Fibroblast of skin of abdomen (primary cell): ENCODE results near the gene EHBP1.
"Not testable (repeated sequence)": the region's sequence is repeated elsewhere in the genome, so short reads cannot be mapped to it uniquely, and the experiment has no call there.

Source experiments
- DNase-seq: peaks from one replicate; pipeline ENCODE4 v3.0.0-alpha.2; 2013

Gene EHBP1

GRCh38 chr2:62736899-62737559 is 31.5 kb downstream of the EHBP1 start:
- DNase-seq = peak; percentile 19

GRCh38 chr2:62738981-62739936 is 33.7 kb downstream of the EHBP1 start:
- peak; percentile 68 for DNase-seq

DNA sequence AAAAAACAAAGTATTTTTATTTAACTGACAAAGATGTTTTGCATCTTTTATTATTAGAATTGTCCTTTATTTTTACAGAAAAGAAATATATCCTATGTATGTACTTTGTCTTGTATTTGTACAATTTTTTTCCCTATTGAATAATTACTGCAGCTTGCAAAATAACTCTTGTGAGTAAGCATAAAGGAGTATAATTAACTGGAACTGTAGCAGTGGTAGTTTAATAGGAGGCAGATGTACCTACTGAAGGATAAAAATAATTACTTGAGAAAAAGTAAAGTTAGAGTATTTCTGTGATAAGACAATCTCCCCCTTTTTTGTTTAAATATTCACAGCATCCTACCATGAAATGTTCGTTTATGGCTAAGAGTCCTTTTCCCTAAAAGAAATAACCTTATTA is 34.7 kb downstream of the EHBP1 start:
- peak; percentile 26 for DNase-seq

DNA sequence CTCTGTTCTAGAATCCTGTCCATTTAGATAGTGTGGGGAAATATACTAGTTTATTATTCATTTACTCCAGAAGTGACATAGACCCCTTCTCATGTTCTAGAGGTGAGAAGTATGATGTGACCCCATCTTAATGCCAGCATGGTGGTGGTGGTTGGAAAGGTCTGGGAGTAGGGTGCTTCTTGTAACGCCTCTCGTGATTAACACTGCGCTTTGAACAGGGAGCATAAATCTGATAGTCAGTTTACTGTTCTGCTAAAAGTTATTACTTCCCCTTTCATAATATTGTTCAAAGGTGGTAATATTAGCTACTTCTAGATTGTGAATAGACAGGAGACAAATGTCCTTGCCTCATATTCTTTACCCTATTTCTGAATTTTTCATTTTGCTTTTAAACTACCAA is 35.6 kb downstream of the EHBP1 start:
- DNase-seq = no peak

DNA sequence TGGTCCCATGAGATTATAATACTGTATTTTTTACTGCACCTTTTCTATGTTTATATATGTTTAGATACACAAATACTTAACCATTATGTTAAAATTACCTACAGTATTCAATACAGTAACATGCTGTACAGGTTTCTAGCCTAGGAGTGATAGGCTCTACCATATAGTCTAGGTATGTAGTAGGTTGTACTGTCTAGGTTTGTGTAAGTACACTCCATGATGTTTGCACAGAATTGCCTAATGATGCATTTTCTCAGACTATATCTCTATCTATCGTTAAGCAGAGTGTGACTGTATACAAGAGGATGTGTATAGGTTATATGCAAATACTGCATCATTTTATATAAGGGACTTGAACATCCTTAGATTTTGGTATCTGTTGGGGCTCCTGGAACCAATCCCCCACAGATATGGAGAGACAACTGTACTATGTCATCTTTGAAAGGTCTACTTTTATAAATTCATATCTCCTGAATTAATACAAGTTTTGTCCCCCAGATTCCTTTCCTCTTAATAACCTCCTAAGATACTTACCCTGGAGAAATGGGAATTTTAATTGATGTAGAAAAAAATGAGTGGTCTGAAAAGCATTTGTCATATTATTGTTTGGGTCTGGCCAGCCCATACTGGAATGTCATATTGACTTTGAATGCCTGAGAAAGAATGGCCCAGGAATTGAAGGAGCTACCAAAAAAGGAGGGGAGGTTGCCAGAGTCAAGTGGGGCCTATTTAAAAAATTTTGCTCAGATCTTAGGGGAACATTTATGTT is 36.6 kb downstream of the EHBP1 start:
- DNase-seq = peak; percentile 74

DNA sequence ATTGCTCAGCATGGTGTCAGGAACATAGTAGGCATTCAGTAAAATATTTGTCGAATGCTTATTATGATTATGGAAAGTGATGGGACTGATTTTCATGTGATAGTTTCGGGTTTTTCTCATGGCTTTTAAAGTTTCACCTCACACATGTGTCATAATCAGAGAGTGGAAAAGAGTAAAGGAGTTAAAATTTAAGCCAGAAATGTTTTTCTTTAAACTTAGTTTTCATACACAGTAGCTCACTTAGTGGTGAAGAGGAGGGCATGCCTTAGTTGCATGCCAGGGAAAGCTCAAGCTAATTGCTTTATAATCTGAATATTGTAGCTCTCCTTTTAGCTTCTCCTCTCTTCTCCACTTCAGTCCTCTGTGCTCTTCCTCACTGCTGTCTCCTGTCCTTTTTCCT is 38.0 kb downstream of the EHBP1 start:
- no peak for DNase-seq

DNA sequence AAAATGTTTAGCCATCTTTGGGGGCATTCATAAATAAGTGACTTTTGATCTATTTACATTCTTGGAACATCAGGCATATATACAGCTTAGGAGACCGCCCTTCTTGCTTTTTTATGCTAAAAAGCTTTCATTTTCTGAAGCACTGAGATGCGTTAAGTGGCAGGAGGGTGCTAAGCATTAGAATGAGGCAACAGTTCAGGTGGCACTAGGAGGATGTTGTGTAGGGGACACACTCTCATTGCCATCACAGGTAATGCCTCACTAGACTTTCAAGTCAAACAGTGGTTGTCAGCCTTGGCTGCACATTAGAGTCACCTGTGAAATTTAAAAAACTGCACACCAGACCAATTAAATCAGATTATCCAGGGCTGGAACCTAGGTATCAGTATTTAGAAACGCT is 39.1 kb downstream of the EHBP1 start:
- no peak for DNase-seq

- DNase-seq = no peak
These were observed 40.5 kb downstream of the EHBP1 start for GRCh38 chr2:62745891-62746481.

DNA sequence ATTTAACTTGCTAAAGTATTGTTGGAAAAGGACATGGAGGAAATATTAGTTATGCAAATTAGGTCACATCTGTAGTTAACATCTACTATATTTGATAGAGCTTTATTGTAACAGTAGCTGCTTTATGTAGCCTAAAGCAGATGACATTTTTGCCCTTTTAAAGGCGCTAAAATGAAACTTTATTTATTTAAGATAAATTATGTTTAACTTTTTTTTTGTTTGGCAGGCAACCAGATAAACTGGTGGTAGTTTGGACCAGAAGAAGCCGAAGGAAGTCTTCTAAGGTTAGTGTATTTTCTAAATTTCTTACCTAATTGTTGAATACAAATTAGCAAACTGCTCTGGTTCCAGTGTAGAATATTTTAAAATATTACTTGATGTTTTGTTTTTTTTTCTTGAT is 41.7 kb downstream of the EHBP1 start:
- DNase-seq = no peak

DNA sequence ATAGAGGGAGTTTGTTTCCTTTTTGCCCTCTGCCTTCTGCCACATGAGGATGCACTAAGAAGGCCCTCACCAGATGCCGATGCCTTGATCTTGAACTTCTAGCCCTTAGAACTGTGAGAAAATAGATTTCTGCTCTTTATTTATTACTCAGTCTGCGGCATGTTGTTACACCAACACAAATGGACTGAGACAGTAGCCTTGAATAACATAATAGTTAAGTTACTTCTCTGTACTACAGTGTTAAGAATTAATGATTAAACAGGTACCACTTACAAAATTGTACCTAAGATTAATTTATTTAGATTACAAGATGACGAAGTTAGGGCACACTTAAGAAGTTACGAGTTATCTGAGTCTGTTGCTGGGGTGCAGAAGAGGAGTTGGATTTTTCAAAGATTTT is 42.4 kb downstream of the EHBP1 start:
- no peak for DNase-seq

- not testable (repeated sequence) for DNase-seq
These were observed 43.6 kb downstream of the EHBP1 start for GRCh38 chr2:62749111-62749510.

GRCh38 chr2:62757029-62757428 is 51.5 kb downstream of the EHBP1 start:
- DNase-seq = no peak

DNA sequence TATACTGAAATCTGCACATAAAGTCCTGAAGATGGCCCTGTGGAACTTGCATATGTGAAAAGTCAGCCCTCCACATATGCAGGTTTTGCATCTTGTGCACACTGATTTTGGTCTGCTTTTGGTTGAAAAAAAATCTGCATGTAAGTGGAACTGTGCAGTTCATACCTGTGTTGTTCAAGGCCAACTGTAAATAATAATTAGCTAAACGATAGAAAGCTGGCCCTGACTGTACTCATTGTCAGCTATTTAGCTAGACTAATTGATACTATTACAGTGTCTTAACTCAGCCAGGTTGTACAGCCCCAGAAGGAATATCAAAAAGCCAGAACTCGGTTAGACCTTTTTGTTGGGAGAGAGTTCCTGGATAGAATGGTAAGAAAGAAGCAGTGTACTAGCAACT is 54.5 kb downstream of the EHBP1 start:
- no peak for DNase-seq

DNA sequence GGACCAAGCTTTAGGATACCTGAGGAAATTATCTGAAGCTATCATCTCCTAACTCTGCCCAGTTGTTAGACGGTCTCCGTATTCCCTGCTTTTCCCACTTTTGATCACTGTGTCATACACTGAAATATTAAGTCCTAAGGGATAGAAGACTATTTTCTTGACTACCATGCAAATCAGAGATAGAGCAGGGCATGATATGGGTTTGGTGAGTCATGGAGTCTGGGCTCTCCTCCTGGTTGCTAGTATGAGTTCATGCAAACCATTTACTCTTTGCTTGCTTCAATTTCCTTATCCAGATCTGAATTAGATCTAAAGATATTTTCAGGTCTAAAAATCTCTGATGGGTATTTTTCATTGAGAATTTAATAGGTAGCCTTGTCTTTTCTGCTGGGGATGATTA is 55.0 kb downstream of the EHBP1 start:
- DNase-seq = peak; percentile 52

DNA sequence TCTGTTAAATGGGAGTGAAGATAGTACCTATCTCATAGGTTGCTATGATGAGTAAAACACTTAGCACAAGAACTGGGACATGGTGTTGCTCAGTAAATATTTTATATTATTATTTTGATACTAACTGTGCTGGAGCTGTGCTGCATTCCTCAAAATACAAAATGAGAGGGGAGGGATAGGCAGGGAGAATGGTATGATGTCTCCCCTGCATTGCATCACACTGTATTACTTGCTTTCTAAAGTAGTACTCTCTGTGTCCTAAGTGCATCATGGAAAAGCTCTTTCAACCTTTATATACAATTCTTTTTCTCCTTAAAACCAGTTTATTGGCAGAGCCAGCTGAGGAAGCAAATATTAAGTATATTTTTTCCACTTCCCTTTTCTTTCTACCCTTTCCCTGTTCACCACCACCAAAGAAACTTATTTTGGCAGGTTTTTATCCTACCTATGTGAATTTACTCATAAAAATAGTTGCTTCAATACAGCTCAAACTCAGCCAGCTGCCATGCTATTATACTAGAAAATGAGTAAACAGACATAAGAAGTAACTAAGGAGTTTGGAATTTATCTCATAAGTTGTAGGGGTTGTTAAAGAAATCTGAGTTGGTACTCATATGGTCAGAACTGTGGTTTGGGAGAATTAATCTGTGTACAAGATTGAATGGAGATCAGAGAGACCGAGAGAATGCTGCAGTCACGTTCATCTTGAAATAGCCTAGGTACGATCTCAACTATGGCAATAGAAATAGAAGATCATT is 60.3 kb downstream of the EHBP1 start:
- peak; percentile 22 for DNase-seq

DNA sequence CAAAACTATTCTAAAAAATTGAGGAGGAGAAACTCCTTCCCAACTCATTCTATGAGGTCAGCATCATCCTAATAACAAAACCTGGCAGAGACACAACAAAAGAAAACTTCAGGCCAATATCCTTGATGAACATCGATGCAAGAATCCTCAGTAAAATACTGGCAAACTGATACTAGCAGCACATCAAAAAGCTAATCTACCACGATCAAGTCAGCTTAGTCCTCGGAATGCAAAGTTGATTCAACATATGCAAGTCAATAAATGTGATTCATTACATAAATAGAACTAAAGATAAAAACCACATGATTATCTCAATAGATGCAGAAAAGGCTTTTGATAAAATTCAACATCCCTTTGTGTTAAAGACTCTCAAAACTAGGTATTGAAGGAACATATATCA is 63.1 kb downstream of the EHBP1 start:
- peak; percentile 67 for DNase-seq

- DNase-seq = no peak
These were observed 65.1 kb downstream of the EHBP1 start for GRCh38 chr2:62770629-62771028.

GRCh38 chr2:62774555-62775366 is 69.2 kb downstream of the EHBP1 start:
- DNase-seq = peak; percentile 48

DNA sequence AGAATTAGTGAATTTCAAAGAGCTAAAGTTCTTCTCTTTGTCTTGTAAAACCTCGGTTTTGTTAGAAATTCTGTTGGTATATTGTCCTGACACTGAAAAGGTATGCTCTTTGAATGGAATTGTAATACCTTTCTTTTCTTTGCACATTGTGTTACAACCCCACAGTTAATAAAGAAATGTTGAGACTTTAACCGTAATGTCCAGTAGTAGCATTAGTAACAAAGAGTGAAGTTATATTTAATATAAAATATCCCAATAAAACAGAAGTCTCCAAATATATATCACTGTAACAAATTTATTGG is 69.8 kb downstream of the EHBP1 start:
- DNase-seq = no peak

DNA sequence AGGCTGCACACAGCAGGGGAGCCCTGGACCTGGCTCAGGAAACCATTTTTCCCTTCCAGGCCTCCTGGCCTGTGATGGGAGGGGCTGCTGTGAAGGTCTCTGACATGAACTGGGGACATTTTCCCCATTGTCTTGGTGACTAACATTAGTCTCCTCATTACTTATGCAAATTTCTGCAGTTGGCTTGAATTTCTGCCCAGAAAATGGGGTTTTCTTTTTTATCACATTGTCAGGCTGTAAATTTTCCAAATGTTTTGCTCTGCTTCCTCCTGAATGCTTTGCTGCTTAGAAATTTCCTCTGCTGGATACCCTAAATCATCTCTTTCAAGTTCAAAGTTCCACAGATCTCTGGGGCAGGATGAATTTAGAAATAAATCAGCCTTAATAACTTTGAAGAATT is 78.2 kb downstream of the EHBP1 start:
- DNase-seq = peak; percentile 61

GRCh38 chr2:62784341-62784740 is 78.8 kb downstream of the EHBP1 start:
- no peak for DNase-seq
